GM21576 (cell line): ENCODE results near the gene LSMEM2.
A peak's percentile ranks its signal among the peaks of the same experiment; 100 is the strongest.

Experiments
- ATAC-seq: cut with Tn5 transposase; IDR thresholded peaks from one replicate; pipeline ENCODE4 v1.9.1; 2021; ENCODE audit warnings: mild to moderate bottlenecking, moderate library complexity; ENCODE audit not compliant: unreplicated experiment

The LSMEM2 gene

DNA sequence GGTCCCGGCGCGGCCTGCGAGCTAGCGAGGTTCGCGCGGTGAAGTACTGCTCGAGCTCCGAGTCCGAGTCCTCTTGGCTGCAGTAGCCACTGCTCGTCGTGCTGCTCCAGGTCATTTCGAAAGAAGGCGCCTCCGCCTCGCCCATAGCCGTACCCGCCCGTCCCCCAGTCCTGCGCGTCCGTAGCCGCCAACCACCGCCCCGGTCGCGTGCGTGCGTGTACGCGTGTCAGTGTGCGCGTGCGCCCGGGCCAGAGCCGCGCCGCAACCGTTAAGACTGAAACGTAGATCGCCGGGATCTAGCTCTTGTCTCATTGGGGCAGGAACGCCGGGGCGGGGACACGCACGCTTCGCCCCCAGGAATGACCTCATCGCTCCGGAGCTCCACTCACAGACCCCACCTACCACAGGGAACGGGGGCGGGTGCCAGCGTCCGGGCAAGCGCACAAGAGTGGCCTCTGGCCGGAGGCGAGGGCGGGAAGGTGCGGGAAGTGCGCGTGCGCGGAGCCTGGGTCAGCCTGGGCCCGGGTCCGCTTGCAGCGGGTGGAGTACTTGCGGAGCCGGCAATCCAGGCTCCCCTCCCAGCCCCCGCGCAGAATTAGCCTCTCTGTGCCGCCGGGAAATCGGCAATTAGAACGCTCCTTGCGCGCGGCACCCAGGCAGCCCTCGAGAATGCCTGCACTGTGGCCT, 58.4 kb downstream of the LSMEM2 start:
- ATAC-seq, result peak; percentile 71
